GM18520 (cell line): ENCODE data around the gene GRN.
"Not testable (repeated sequence)": the region's sequence is repeated elsewhere in the genome, so short reads cannot be mapped to it uniquely, and the experiment has no call there.

Experiments used
- ATAC-seq: cut with Tn5 transposase; IDR thresholded peaks from one replicate; pipeline ENCODE4 v1.9.1; 2021; ENCODE audit not compliant: unreplicated experiment

The GRN gene

GRCh38 chr17:44360144-44360533, 15.0 kb downstream of the GRN start:
- ATAC-seq, result no peak

- ATAC-seq, result no peak
Observed at GRCh38 chr17:44360826-44361225, 15.7 kb downstream of the GRN start.

- ATAC-seq, result no peak
Observed at GRCh38 chr17:44361292-44362260, 16.5 kb downstream of the GRN start.

- ATAC-seq, result no peak
Observed at GRCh38 chr17:44362459-44362948, 17.4 kb downstream of the GRN start.

GRCh38 chr17:44362949-44363612, 18.0 kb downstream of the GRN start:
- no peak for ATAC-seq

GRCh38 chr17:44363613-44364159, 18.6 kb downstream of the GRN start, which contains the start of gene FAM171A2:
TSS of gene FAM171A2 (minus strand) at chr17:44363853. CDS start at chr17:44363714, 139 bp downstream.
- ATAC-seq, result no peak

- not testable (repeated sequence) for ATAC-seq
Observed at GRCh38 chr17:44365051-44365450, 19.9 kb downstream of the GRN start.

- no peak for ATAC-seq
Observed at GRCh38 chr17:44367231-44367979, 22.3 kb downstream of the GRN start.

GRCh38 chr17:44368391-44369243, 23.5 kb downstream of the GRN start:
- ATAC-seq, result not testable (repeated sequence)

GRCh38 chr17:44369414-44370023, 24.4 kb downstream of the GRN start:
- ATAC-seq, result not testable (repeated sequence)

- ATAC-seq, result no peak
Observed at GRCh38 chr17:44372036-44372435, 26.9 kb downstream of the GRN start.

GRCh38 chr17:44374306-44375195, 29.4 kb downstream of the GRN start:
- ATAC-seq, result no peak

- ATAC-seq, result no peak
Observed at GRCh38 chr17:44375196-44376017, 30.3 kb downstream of the GRN start.

GRCh38 chr17:44376124-44376523, 31.0 kb downstream of the GRN start:
- ATAC-seq, result no peak

GRCh38 chr17:44376779-44377178, 31.7 kb downstream of the GRN start:
- ATAC-seq, result no peak

- no peak for ATAC-seq
Observed at GRCh38 chr17:44378171-44378705, 33.1 kb downstream of the GRN start.

- no peak for ATAC-seq
Observed at GRCh38 chr17:44379887-44380286, 34.8 kb downstream of the GRN start.
